Neuronal stem cell (in vitro differentiated cells): Measurements from ENCODE around the gene PLIN3.
A peak's percentile ranks its signal among the peaks of the same experiment; 100 is the strongest.

Source experiments
- DNase-seq: peaks from one replicate; pipeline ENCODE4 v3.0.0-alpha.2; 2013; ENCODE audit warnings: low spot score
- H2AFZ ChIP-seq: one replicate; pipeline ENCODE4 v1.6.1; 2013; ENCODE audit warnings: mild to moderate bottlenecking, low read length, inconsistent platforms
- H2AK5ac ChIP-seq: 2 replicates; pipeline ENCODE4 v1.6.1; 2013; ENCODE audit warnings: low read depth, mild to moderate bottlenecking, inconsistent platforms, low read length, moderate library complexity, mixed read lengths
- H2BK120ac ChIP-seq: 2 replicates; pipeline ENCODE4 v1.6.1; 2013; ENCODE audit warnings: low read depth, mild to moderate bottlenecking, inconsistent platforms, low read length, moderate library complexity, mixed read lengths
- H2BK12ac ChIP-seq: one replicate; pipeline ENCODE4 v1.6.1; 2013; ENCODE audit warnings: low read length, inconsistent platforms
- H2BK15ac ChIP-seq: 2 replicates; pipeline ENCODE4 v1.6.1; 2013; ENCODE audit warnings: mild to moderate bottlenecking, low read length, inconsistent platforms, mixed read lengths
- H2BK5ac ChIP-seq: one replicate; pipeline ENCODE4 v1.6.1; 2013; ENCODE audit warnings: inconsistent platforms, mild to moderate bottlenecking, low read length, moderate library complexity
- H3K14ac ChIP-seq: one replicate; pipeline ENCODE4 v1.6.1; 2013; ENCODE audit warnings: low read length, inconsistent platforms
- H3K18ac ChIP-seq: 2 replicates; pipeline ENCODE4 v1.6.1; 2013; ENCODE audit warnings: low read length, inconsistent platforms
- H3K23ac ChIP-seq: 2 replicates; pipeline ENCODE4 v1.6.1; 2013; ENCODE audit warnings: low read depth, mild to moderate bottlenecking, mixed read lengths, low read length, inconsistent platforms; ENCODE audit not compliant: poor library complexity
- H3K27ac ChIP-seq: replicated peaks from 3 replicates; pipeline ENCODE4 v1.5.1; 2013; ENCODE audit warnings: low read length, inconsistent platforms
- H3K27me3 ChIP-seq, 3 experiments: 2 replicates each; pipeline ENCODE4 v1.6.1; 2013; ENCODE audit warnings: low read length in 3 of 3, mild to moderate bottlenecking in 2 of 3, inconsistent platforms in 1 of 3, low read depth in 1 of 3, mixed read lengths in 1 of 3, moderate library complexity in 1 of 3; ENCODE audit not compliant: control insufficient read depth in 3 of 3, insufficient read depth in 3 of 3
- H3K36me3 ChIP-seq, 2 donors: replicated peaks in 1 of 2; 2 replicates each; pipeline ENCODE4 v1.6.1; 2013; ENCODE audit warnings: low read length in 2 of 2; ENCODE audit not compliant: control insufficient read depth in 2 of 2, insufficient read depth in 2 of 2
- H3K4ac ChIP-seq: 2 replicates; pipeline ENCODE4 v1.6.1; 2013; ENCODE audit warnings: inconsistent platforms, mild to moderate bottlenecking, low read length, moderate library complexity
- H3K4me1 ChIP-seq, 2 donors: 1 replicate in 1 of 2; 2 replicates in 1 of 2; pipeline ENCODE4 v1.6.1; 2013; ENCODE audit warnings: low read length in 2 of 2, low read depth in 1 of 2; ENCODE audit not compliant: control insufficient read depth in 2 of 2, insufficient read depth in 1 of 2
- H3K4me2 ChIP-seq: one replicate; pipeline ENCODE4 v1.6.1; 2013; ENCODE audit warnings: mild to moderate bottlenecking, low read length, inconsistent platforms; ENCODE audit not compliant: insufficient read depth, poor library complexity, severe bottlenecking
- H3K4me3 ChIP-seq, 2 donors: 2 replicates each; pipeline ENCODE4 v1.5.1; 2013; ENCODE audit warnings: low read length in 2 of 2, mild to moderate bottlenecking in 2 of 2, inconsistent platforms in 1 of 2, moderate library complexity in 1 of 2
- H3K79me1 ChIP-seq: one replicate; pipeline ENCODE4 v1.6.1; 2013; ENCODE audit warnings: low read depth, mild to moderate bottlenecking, inconsistent platforms, low read length, moderate library complexity
- H3K9ac ChIP-seq: one replicate; pipeline ENCODE4 v1.6.1; 2013; ENCODE audit warnings: mild to moderate bottlenecking, low read depth, low read length, inconsistent platforms; ENCODE audit not compliant: poor library complexity
- H3K9me3 ChIP-seq, 2 donors: replicated peaks in 1 of 2; 2 replicates each; pipeline versions ENCODE3 to v1.6.1; 2013; ENCODE audit warnings: low read length in 2 of 2, mild to moderate bottlenecking in 2 of 2, inconsistent platforms in 1 of 2, low read depth in 1 of 2, mixed read lengths in 1 of 2, moderate library complexity in 1 of 2; ENCODE audit not compliant: control insufficient read depth in 2 of 2, insufficient read depth in 1 of 2
- H4K8ac ChIP-seq: one replicate; pipeline ENCODE4 v1.6.1; 2013; ENCODE audit warnings: low read depth, mild to moderate bottlenecking, inconsistent platforms, low read length, moderate library complexity
- H4K91ac ChIP-seq: one replicate; pipeline ENCODE4 v1.6.1; 2013; ENCODE audit warnings: low read length, low read depth, mild to moderate bottlenecking, inconsistent platforms; ENCODE audit not compliant: poor library complexity
- WGBS, 2 donors: extraction: QIAGEN DNeasy Blood & Tissue Kit; methylation state at CpG; one replicate each; pipeline ENCODE4 v1.1.7; 2013; ENCODE audit warnings: missing lambda C conversion rate in 2 of 2, mixed read lengths in 1 of 2; ENCODE audit not compliant: insufficient read length in 2 of 2, insufficient replicate concordance in 1 of 2; ENCODE audit errors: extremely low coverage in 2 of 2; 5-methylcytosine and 5-hydroxymethylcytosine counted together

Gene PLIN3

GRCh38 chr19:4831304-4831978, 36.0 kb downstream of the PLIN3 start, which contains the start of gene TICAM1:
TICAM1 (minus strand) TSS chr19:4831712; CDS start chr19:4818377, 13,335 bp downstream.
- peak within 1 kb of the TSS; percentile 10 for H3K14ac ChIP-seq
- peaks cover 0 to 4% of the 10 kb centered on the region in 2 donors for H3K9me3 ChIP-seq
- no peak within 1 kb of the TSS for H3K4ac ChIP-seq
- WGBS, 2 donors: no CpG with 5 or more reads among the region's 52 CpGs
- H2AK5ac ChIP-seq: peak within 1 kb of the TSS; percentile 84
- peak within 1 kb of the TSS; percentile 92 for H4K8ac ChIP-seq
- H3K27me3 ChIP-seq: peaks cover 0 to 13% (median 7%) of the 10 kb centered on the region in 3 experiments
- H2BK5ac ChIP-seq: no peak within 1 kb of the TSS
- peak within 1 kb of the TSS; percentile 54 for H2BK120ac ChIP-seq
- no peak within 1 kb of the TSS for H3K23ac ChIP-seq
- no peak for DNase-seq
- H3K4me1 ChIP-seq: peaks cover 0 to 1% of the 10 kb centered on the region in 2 donors
- H3K4me3 ChIP-seq: peak within 1 kb of the TSS; percentile 45 to 72
- H2BK15ac ChIP-seq: peak within 1 kb of the TSS; percentile 97
- no peak within 1 kb of the TSS for H4K91ac ChIP-seq
- H3K36me3 ChIP-seq: no peaks in the 10 kb centered on the region
- H3K18ac ChIP-seq: peak within 1 kb of the TSS; percentile 88
- H3K4me2 ChIP-seq: peak within 1 kb of the TSS; percentile 89
- H2AFZ ChIP-seq: peak within 1 kb of the TSS; percentile 98
- no peak within 1 kb of the TSS for H3K27ac ChIP-seq
- H2BK12ac ChIP-seq: no peak within 1 kb of the TSS
- peak within 1 kb of the TSS; percentile 86 for H3K9ac ChIP-seq
- peaks cover 1% of the 10 kb centered on the region for H3K79me1 ChIP-seq

DNA sequence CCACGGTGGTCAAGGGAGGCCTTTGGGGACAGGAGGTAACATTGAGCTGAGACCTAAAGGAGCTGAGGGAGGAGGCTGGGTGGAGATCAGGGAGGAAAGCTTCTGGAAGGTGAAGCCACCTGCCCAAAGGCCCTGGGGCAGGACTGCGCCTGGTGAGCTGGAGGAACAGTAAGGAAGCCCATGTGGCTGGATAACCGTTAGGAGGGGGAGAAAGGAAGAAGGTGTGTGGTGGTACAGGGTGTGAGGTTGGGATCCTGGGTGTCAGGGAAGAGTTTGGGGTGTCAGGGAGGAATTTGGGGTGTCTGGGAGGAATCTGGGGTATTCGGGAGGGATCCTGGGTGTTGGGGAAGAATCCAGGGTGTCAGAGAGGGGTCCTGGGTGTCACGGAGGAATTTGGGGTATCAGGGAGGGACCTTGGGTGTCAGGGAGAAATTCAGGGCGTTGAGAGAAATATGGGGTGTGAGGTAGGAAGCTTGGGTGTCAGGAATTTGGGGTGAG, 36.6 kb downstream of the PLIN3 start:
- DNase-seq: no peak
- peak overlapping the region; percentile 98 for H2AFZ ChIP-seq
- H2AK5ac ChIP-seq: peak overlapping the region; percentile 84
- peaks cover 1% of the 10 kb centered on the region for H3K79me1 ChIP-seq
- H2BK15ac ChIP-seq: no peak overlapping the region
- H3K4ac ChIP-seq: no peak overlapping the region
- H3K14ac ChIP-seq: no peak overlapping the region
- no peak overlapping the region for H2BK12ac ChIP-seq
- H2BK5ac ChIP-seq: no peak overlapping the region
- peak overlapping the region in 1 of 2 donors; percentile 45 for H3K4me3 ChIP-seq
- H3K27me3 ChIP-seq: peaks cover 0 to 13% (median 7%) of the 10 kb centered on the region in 3 experiments
- peaks cover 0 to 4% of the 10 kb centered on the region in 2 donors for H3K9me3 ChIP-seq
- H4K8ac ChIP-seq: no peak overlapping the region
- H3K36me3 ChIP-seq: no peaks in the 10 kb centered on the region
- H3K23ac ChIP-seq: no peak overlapping the region
- H3K27ac ChIP-seq: no peak overlapping the region
- H4K91ac ChIP-seq: no peak overlapping the region
- H2BK120ac ChIP-seq: no peak overlapping the region
- peaks cover 0 to 1% of the 10 kb centered on the region in 2 donors for H3K4me1 ChIP-seq
- WGBS, 2 donors: no CpG with 5 or more reads among the region's 6 CpGs
- no peak overlapping the region for H3K18ac ChIP-seq
- no peak overlapping the region for H3K9ac ChIP-seq
- H3K4me2 ChIP-seq: no peak overlapping the region

DNA sequence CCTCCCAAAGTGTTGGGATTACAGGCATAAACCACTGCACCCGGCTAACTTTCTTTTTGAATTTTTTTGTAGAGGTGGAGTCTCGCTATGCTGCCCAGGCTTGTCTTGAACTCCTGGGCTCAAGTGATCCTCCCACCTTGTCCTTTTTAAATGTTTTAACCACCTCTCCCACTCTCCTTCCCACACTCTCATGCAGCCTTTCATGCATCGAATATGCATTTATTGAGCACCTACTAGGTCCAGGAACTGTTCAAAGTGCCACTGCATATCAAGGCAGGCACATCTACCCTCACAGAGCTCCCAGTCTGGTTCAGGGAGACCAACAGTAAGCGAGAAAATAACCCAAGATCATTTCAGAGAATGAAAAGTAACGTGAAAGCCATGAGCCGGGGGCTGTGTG, 37.1 kb downstream of the PLIN3 start:
- H2BK5ac ChIP-seq: no peak overlapping the region
- H3K4ac ChIP-seq: no peak overlapping the region
- no peak overlapping the region for H2BK120ac ChIP-seq
- no peak overlapping the region for H3K18ac ChIP-seq
- no CpG with 5 or more reads among the region's 6 CpGs for WGBS, 2 donors
- H2BK12ac ChIP-seq: no peak overlapping the region
- H3K9me3 ChIP-seq: peaks cover 0 to 4% of the 10 kb centered on the region in 2 donors
- H3K14ac ChIP-seq: no peak overlapping the region
- H3K36me3 ChIP-seq: no peaks in the 10 kb centered on the region
- H2AK5ac ChIP-seq: peak overlapping the region; percentile 9
- H3K4me3 ChIP-seq: no peak overlapping the region
- H4K91ac ChIP-seq: no peak overlapping the region
- peaks cover 0 to 1% of the 10 kb centered on the region in 2 donors for H3K4me1 ChIP-seq
- H3K27ac ChIP-seq: no peak overlapping the region
- no peak overlapping the region for H3K4me2 ChIP-seq
- peaks cover 1% of the 10 kb centered on the region for H3K79me1 ChIP-seq
- no peak overlapping the region for H4K8ac ChIP-seq
- no peak overlapping the region for H3K9ac ChIP-seq
- H2AFZ ChIP-seq: peak overlapping the region; percentile 98
- no peak overlapping the region for H3K23ac ChIP-seq
- H3K27me3 ChIP-seq: peaks cover 0 to 13% (median 7%) of the 10 kb centered on the region in 3 experiments
- no peak overlapping the region for H2BK15ac ChIP-seq
- no peak for DNase-seq

GRCh38 chr19:4829001-4829712, 38.3 kb downstream of the PLIN3 start:
- Histone ChIP-seq H2BK120ac (no peak overlapping the region), H2BK12ac (no peak overlapping the region), H3K4me2 (no peak overlapping the region)

More at GRCh38 chr19:4829001-4829712, 38.3 kb downstream of the PLIN3 start:
- Histone ChIP-seq H3K4me1 (peaks cover 0 to 1% of the 10 kb centered on the region in 2 donors), H3K27me3 (peaks cover 0 to 13% (median 7%) of the 10 kb centered on the region in 3 experiments), H4K8ac (no peak overlapping the region), H3K14ac (no peak overlapping the region), H4K91ac (no peak overlapping the region), H2AFZ (peak overlapping the region; percentile 53), H3K9me3 (peaks cover 0 to 4% of the 10 kb centered on the region in 2 donors), H3K79me1 (peaks cover 1% of the 10 kb centered on the region), H3K36me3 (no peaks in the 10 kb centered on the region), H3K9ac (no peak overlapping the region), H2BK5ac (no peak overlapping the region), H3K23ac (no peak overlapping the region), H3K4me3 (no peak overlapping the region), H3K27ac (no peak overlapping the region), H2AK5ac (no peak overlapping the region), H3K4ac (no peak overlapping the region), H2BK15ac (no peak overlapping the region), H3K18ac (no peak overlapping the region)
- WGBS, 2 donors: no CpG with 5 or more reads among the region's 16 CpGs
- DNase-seq: no peak
